Measurements from ENCODE around the gene LRMDA.

LRMDA gene

DNA sequence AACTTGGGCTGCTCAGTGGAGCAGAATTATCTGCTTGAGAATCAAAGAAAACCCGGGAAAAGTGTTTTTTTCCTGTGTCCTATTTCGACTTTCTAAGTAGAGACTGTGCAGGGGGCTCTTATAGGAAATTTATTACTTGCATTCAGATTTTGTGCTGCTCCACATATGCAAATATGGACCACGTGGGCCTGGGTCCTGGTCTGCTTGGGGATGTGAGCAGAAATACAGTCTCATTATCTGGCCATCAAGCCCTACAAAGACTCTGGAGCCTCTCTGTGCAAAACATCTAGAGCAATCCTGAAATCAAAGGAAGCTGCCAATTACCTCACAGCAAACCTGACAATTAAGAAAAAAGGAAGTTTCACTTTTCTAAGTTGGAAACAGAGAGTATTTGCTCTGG is 216.9 kb downstream of the LRMDA start:
- no peak for DNase-seq

GRCh38 chr10:75648854-75649253 is 217.4 kb downstream of the LRMDA start:
- no peak for DNase-seq

- DNase-seq: no peak
Observed at GRCh38 chr10:75649466-75649865, 218.0 kb downstream of the LRMDA start.

DNA sequence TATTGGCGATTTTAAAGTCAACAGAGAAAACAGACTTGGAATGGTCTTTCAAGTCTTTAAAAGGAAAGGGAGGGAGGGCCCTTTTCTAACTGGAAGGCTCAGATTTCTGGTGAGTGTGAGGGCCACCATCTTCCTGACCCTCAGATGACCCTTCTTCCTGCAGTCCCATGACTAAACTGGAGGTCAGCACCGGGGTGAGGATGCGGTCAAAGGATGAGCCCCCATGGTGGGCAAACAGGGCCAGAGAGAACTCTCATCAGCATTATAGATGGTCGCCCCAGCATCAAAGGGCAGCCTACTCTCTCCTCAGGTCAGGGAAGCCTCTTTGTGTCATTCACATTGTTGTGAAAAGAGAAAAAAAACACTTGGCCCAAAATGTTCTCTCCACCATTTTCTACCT is 219.2 kb downstream of the LRMDA start:
- no peak for DNase-seq

DNA sequence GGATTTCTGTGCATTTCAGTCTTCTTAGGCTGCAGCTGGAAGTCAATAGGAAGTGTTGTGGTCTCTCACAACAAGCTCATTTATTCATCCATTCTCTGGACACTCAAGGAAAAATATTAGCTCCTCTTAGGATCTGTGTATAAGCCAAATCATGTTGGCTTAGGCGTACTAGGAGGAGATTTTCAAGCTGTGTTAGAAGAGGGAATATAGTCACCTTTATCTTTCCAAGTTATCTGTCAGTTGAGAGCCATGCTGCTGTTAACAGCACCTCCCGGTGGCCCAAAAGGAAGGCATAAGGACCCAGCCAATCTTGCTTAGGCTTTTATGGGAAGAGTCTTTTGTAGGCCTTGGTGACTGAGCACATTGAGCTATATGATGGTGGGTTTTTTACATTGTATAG is 220.0 kb downstream of the LRMDA start:
- DNase-seq: no peak

GRCh38 chr10:75652146-75652740 is 220.8 kb downstream of the LRMDA start:
- no peak for DNase-seq

- DNase-seq: no peak
Observed at GRCh38 chr10:75653761-75654160, 222.3 kb downstream of the LRMDA start.

DNA sequence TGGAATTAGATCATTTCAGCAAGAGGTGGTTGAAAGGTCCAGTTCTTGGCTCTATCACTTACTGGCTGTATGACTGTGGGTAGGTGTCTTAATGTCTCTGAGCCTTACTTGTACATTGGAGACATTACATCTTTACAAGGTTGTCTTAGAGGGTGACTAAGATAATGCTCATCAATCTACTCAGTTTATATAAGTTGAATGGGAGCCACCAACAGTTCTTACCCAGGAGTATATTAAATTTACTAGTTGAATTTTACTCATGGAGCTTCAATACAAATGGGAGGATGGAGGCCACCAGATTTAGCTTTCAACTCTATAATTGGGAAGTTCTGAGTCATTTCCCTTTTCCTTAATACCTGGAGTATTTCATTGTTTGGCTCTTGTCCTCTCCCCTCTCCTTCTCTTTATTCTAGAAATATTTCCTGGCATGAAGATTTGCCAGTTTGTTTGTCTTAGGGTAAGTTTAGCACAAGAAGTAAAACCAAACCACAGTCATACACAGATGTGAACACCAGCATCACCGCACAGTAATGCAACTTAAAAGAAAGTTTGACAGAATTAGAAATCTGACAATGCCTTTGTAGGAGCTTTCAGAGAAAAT is 222.8 kb downstream of the LRMDA start:
- DNase-seq: no peak

DNA sequence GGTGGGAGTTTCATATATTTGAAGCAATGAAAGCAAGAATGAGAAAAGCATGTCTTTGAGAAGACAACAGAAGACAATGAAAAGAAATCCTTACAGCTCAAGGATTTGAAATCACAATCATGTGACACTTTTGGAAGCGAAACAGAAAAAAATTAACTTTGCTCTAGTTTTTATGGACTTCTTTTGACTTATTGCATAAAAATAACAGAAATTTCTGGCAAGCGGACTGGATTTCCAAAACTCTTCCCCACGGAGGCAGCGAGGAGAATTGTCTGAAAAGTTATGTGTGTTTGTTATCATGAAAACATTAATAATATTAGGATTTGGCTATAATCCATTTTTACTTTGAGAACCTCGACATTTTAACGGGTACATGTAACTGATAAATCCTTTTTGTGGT is 223.3 kb downstream of the LRMDA start:
- no peak for DNase-seq

GRCh38 chr10:75655791-75656451 is 224.5 kb downstream of the LRMDA start:
- DNase-seq: no peak

DNA sequence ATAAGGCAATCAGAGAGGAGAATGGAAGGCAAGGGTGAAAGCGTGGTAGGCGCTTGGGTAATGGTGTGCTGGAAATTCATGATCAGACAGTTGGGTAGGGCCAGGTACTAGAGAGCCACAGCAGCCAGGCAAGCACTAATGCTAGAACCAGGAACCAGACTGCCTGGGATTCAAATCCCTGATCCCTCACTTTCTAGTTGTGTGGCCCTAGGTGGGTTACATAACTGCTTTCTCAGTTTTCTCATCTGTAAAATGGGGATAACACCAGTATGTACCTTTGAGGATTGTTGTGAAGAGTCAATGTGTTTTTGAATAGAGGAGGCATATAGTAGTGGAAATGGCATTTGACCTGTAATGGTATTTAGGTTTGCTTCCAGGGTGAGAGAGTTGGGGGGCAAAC is 225.9 kb downstream of the LRMDA start:
- no peak for DNase-seq

GRCh38 chr10:75658036-75658435 is 226.6 kb downstream of the LRMDA start:
- DNase-seq: no peak

DNA sequence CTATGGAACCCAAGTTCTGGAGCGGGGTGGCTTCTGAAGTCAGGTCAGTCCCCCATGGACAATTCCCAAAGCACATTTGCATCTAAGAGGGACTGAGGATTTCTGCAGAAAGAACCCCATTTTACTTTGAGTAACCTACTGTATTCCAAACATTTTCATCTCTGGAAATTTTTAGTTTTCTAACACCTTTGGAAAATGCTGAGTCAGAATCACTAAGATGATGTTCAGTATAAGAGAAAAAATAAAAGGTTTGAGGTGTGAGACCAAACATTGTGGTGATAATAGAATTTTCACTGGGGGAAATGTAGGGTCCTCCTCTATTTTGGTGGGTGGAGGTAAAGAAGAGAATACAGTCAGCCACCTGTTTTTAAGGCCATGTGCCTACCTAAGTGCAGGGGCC is 227.1 kb downstream of the LRMDA start:
- no peak for DNase-seq

DNA sequence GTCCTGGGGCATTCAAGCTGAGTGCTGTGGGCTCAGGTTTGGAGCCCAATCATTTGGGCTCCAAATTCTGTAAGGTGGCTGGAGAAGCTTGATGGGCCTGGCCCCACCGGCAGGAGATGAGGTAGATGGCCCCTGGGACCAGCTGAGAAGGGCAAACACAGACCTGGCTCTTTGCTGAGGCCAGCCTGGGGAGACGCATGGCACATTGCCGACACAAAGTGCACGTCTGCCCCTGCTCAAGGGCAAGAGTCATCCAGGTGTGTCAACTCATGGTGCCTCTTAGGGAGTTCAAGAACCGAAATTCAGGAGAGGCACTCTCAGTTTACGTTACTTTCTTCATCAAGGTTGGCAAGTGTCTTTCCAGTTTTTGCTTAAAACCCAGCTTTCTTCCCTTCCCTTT is 227.5 kb downstream of the LRMDA start:
- no peak for DNase-seq

GRCh38 chr10:75660823-75661222 is 229.4 kb downstream of the LRMDA start:
- DNase-seq: no peak

DNA sequence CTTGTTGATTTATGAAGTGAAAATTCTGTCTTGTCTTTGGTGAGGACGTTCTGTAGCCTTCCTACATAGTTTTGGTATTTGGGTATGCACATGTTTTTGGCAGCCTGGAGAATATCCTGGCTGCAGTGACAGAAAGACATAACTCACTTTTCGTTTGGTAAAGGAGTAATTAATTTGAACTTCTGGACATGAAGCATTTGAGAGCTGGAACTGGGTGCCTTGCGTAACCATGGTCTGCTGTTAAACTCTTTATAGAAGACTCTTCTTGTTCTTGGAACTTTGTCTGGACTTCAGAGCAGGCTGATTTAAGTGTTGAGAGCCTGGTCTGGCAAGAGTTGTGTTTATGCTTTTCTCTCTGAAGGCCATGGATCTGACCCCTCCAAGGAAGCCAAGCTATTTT is 231.3 kb downstream of the LRMDA start:
- no peak for DNase-seq

DNA sequence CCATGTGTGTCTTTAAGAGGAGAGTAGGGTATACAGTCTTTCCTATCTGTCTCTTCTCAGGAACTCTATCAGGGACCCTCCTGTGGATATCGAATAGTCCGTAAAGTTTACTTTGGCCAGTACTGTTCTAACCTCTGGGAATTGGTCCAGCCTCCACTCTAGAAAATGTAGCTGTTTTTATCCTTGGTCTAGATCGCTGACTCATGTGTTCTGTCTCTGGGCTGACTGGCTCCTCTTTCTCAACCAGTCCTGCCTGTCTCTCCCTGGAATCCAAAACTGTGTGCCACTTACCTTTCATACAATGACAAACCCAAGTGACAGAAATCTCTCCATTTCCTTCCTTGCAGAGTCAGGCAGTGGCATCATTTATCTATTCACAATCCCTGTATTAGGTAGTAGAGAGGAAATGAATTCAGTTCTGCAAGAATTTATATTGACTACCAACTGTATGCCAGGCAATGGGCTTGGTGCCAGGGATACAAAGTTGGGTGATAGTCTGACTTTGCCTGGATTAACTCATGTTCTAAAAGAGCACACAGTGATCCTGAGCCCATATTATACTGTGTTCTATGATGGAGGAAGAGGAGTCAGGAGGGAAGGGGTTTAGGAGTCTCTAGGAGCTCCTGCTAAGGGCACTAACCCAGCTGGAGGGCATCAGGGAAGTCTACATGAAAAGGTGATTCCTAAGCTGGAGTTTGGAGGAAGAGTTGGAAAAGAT is 232.7 kb downstream of the LRMDA start:
- DNase-seq: no peak

DNA sequence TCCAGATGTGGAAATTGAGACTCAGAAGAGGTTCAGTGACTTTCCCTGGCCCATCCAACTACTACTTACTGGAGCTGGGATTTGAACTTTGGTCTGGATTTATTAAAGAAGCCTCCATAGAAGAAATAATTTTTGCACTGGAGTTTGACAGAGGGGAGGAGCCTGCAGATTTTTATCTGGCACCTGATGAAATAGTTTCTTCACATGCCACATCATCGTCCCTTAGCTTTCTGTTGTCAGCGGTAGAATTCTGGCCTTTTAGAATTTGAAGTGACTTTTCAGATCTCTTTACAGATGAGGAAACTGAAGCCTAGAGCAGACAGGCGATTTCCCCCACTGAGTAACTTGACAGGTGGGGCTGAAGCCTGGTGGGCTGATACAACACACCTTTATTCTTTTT is 233.5 kb downstream of the LRMDA start:
- no peak for DNase-seq

DNA sequence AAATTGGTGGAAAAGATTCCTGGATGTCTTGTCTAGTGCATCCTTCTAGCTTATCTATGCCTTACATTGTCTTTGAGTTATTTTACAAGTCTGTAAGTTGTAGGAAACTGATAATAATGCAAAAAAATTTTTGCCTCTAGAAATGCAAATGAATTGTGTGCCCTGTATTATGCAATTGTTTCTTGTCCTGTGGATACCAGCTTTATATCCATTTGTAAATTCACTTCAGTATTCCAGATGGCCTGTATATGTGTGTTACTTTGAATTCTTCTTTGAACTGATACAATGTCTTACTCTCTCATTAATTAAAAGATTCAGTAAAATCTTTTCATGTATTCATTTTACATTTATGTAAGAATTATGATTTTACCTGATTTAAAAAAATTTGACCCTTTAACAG is 234.3 kb downstream of the LRMDA start:
- DNase-seq: no peak

DNA sequence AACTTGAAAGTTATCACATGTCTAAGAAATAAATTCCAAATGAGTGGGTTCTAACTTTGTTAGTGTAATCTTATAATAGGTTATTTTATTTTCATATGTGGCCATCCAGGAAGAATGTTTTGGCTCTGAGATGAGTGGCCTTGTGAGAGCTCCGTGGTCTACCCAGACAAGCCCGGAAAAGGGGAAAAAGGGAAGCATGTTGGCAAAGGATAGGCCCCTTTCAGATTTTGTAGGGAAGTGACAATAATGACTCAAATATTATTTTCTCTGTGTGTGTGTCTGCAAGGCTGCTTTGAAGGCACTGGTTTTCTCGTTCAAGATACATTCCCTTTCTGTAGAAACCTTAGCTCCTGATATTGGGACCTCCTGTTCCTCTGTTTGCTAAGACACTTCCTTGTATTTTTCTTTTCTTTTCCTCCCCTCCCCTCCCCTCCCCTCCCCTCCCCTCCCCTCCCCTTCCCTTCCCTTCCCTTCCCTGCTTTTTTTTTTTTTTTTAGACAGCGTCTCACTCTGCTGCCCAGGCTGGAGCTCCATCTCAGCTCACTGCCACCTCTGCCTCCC is 240.8 kb downstream of the LRMDA start:
- DNase-seq: no peak

GRCh38 chr10:75672842-75673241 is 241.4 kb downstream of the LRMDA start:
- DNase-seq: no peak

GRCh38 chr10:75677541-75677940 is 246.1 kb downstream of the LRMDA start:
- no peak for DNase-seq

DNA sequence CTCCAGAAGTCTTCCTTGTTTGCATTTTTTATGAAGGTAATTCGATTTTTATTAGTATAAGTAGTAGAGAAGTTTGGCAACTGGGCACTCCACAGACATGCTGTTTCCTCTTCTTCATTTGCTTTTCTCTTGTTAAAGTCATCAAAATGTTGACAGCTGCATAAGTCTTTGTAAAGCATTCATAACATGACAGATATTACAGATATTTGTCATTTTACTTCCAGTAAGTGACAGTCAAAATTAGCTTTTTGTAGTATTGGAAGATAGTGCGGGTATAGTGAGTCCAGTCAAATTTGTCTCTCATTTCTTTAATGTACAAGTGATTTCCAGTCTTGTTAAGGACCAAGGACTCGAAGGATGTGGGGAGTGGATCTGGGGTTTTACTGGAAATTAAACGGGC is 247.1 kb downstream of the LRMDA start:
- no peak for DNase-seq

GRCh38 chr10:75679536-75679935 is 248.1 kb downstream of the LRMDA start:
- no peak for DNase-seq

All from hippocampal formation (tissue), 2 donors.